Inferior parietal cortex (tissue), 1 donor: Measurements from ENCODE around the gene EPHA7.
A peak's percentile ranks its signal among the peaks of the same experiment; 100 is the strongest.

Experiments
- DNase-seq: peaks from one replicate; pipeline ENCODE4 v3.0.0-alpha.2; 2016; ENCODE audit errors: extremely low spot score

The EPHA7 gene

GRCh38 chr6:93325761-93326160, 93.6 kb downstream of the EPHA7 start:
- no peak for DNase-seq

GRCh38 chr6:93323630-93324029, 95.7 kb downstream of the EPHA7 start:
- peak; percentile 62 for DNase-seq

GRCh38 chr6:93322651-93323050, 96.7 kb downstream of the EPHA7 start:
- no peak for DNase-seq

- DNase-seq, result no peak
These were observed 100.1 kb downstream of the EPHA7 start for GRCh38 chr6:93319304-93319703.

- peak; percentile 54 for DNase-seq
These were observed 101.2 kb downstream of the EPHA7 start for GRCh38 chr6:93318121-93318520.

- DNase-seq, result no peak
These were observed 101.8 kb downstream of the EPHA7 start for GRCh38 chr6:93317592-93317991.

GRCh38 chr6:93307505-93308409, 111.6 kb downstream of the EPHA7 start:
- DNase-seq, result no peak

GRCh38 chr6:93305088-93305487, 114.3 kb downstream of the EPHA7 start:
- DNase-seq, result no peak

- DNase-seq, result no peak
These were observed 114.9 kb downstream of the EPHA7 start for GRCh38 chr6:93304505-93304904.

GRCh38 chr6:93300661-93301060, 118.7 kb downstream of the EPHA7 start:
- no peak for DNase-seq

- no peak for DNase-seq
These were observed 119.7 kb downstream of the EPHA7 start for GRCh38 chr6:93299622-93300021.

- no peak for DNase-seq
These were observed 123.7 kb downstream of the EPHA7 start for GRCh38 chr6:93295631-93296030.

GRCh38 chr6:93294879-93295278, 124.5 kb downstream of the EPHA7 start:
- no peak for DNase-seq

GRCh38 chr6:93293872-93294271, 125.5 kb downstream of the EPHA7 start:
- DNase-seq, result no peak

- DNase-seq, result no peak
These were observed 125.9 kb downstream of the EPHA7 start for GRCh38 chr6:93293460-93293859.

- DNase-seq, result no peak
These were observed 136.8 kb downstream of the EPHA7 start for GRCh38 chr6:93282521-93283031.

- no peak for DNase-seq
These were observed 141.1 kb downstream of the EPHA7 start for GRCh38 chr6:93278241-93278640.

GRCh38 chr6:93272896-93273295, 146.5 kb downstream of the EPHA7 start:
- DNase-seq, result no peak

- DNase-seq, result no peak
These were observed 147.1 kb downstream of the EPHA7 start for GRCh38 chr6:93272211-93272610.

- no peak for DNase-seq
These were observed 153.1 kb downstream of the EPHA7 start for GRCh38 chr6:93266116-93266817.

- no peak for DNase-seq
These were observed 158.5 kb downstream of the EPHA7 start for GRCh38 chr6:93260881-93261280.

- DNase-seq, result no peak
These were observed 160.0 kb downstream of the EPHA7 start for GRCh38 chr6:93259332-93259731.

GRCh38 chr6:93252930-93253329, 166.4 kb downstream of the EPHA7 start:
- DNase-seq, result no peak
